IMR-90 (cell line): ENCODE measurements around the gene ASS1. TPM values are rescaled to one million over a fixed set of nuclear protein-coding genes. Genes with fewer than 3 reads are reported as not detected.

Experiments used
- ATAC-seq: fragments of 200-7000 bp; cut with Tn5 transposase; 2 replicates; pipeline ENCODE4 v1.9.1; 2020; ENCODE audit warnings: low read depth, mild to moderate bottlenecking, moderate library complexity
- BruUV-seq: library from RNA; stranded (reverse); fragments of 400-500 nt; replicated peaks from 2 replicates; lab custom pipeline; 2021; lab: Mats Ljungman, UMichigan
- CTCF ChIA-PET: fragments of 300-600 bp; formaldehyde crosslinking; extraction: SDS; loops from one replicate; lab custom pipeline; 2021; ENCODE audit warnings: antibody characterized with exemption; lab: Yijun Ruan, JAX
- POLR2A ChIA-PET: fragments of 300-600 bp; sonication (Branson Sonifier 250); formaldehyde crosslinking; loops from one replicate; lab custom pipeline; 2022; ENCODE audit warnings: antibody characterized with exemption; ENCODE audit not compliant: unreplicated experiment; lab: Charles Lee
- DNase-seq: peaks from one replicate; pipeline ENCODE4 v3.0.0; 2013
- H2AFZ ChIP-seq: replicated peaks from 2 replicates; pipeline ENCODE3; 2013; ENCODE audit warnings: low read length, mild to moderate bottlenecking; ENCODE audit not compliant: poor library complexity
- H2AK5ac ChIP-seq: 2 replicates; pipeline ENCODE4 v1.6.1; 2013; ENCODE audit warnings: low read depth, low read length, inconsistent platforms
- H2AK9ac ChIP-seq: replicated peaks from 2 replicates; pipeline ENCODE3; 2013; ENCODE audit warnings: mild to moderate bottlenecking, low read depth, low read length, moderate library complexity; ENCODE audit not compliant: poor library complexity
- H2BK120ac ChIP-seq: 2 replicates; pipeline ENCODE4 v1.6.1; 2013; ENCODE audit warnings: low read depth, low read length, inconsistent platforms
- H2BK15ac ChIP-seq: 3 replicates; pipeline ENCODE4 v1.6.1; 2013; ENCODE audit warnings: low read depth, low read length, inconsistent platforms
- H2BK20ac ChIP-seq: 2 replicates; pipeline ENCODE4 v1.6.1; 2013; ENCODE audit warnings: low read depth, mild to moderate bottlenecking, inconsistent platforms, low read length, moderate library complexity
- H2BK5ac ChIP-seq: 2 replicates; pipeline ENCODE4 v1.6.1; 2013; ENCODE audit warnings: mild to moderate bottlenecking, low read depth, low read length, inconsistent platforms; ENCODE audit not compliant: poor library complexity, severe bottlenecking
- H3K14ac ChIP-seq: replicated peaks from 2 replicates; pipeline ENCODE4 v1.6.1; 2013; ENCODE audit warnings: low read depth, low read length, inconsistent platforms
- H3K18ac ChIP-seq: 2 replicates; pipeline ENCODE4 v1.6.1; 2013; ENCODE audit warnings: low read depth, low read length, control low read depth
- H3K23ac ChIP-seq: 2 replicates; pipeline ENCODE4 v1.6.1; 2013; ENCODE audit warnings: low read depth, low read length, inconsistent platforms
- H3K27ac ChIP-seq: 2 replicates; pipeline ENCODE4 v1.5.1; 2013; ENCODE audit warnings: mild to moderate bottlenecking, control low read depth, low read length; ENCODE audit not compliant: insufficient read depth
- H3K27me3 ChIP-seq: 2 replicates; pipeline ENCODE4 v1.6.1; 2013; ENCODE audit warnings: low read length; ENCODE audit not compliant: control insufficient read depth, insufficient read depth
- H3K36me3 ChIP-seq: 2 replicates; pipeline ENCODE4 v1.6.1; 2013; ENCODE audit warnings: low read length, mixed read lengths; ENCODE audit not compliant: control insufficient read depth, insufficient read depth
- H3K4ac ChIP-seq: 2 replicates; pipeline ENCODE4 v1.6.1; 2013; ENCODE audit warnings: low read depth, low read length, inconsistent platforms
- H3K4me1 ChIP-seq: 2 replicates; pipeline ENCODE4 v1.6.1; 2013; ENCODE audit warnings: low read length, mixed read lengths; ENCODE audit not compliant: control insufficient read depth, insufficient read depth
- H3K4me2 ChIP-seq: 2 replicates; pipeline ENCODE4 v1.6.1; 2013; ENCODE audit warnings: low read depth, mild to moderate bottlenecking, control low read depth, low read length, moderate library complexity
- H3K4me3 ChIP-seq: 2 replicates; pipeline ENCODE4 v1.5.1; 2013; ENCODE audit warnings: low read depth, mild to moderate bottlenecking, control low read depth, low read length, moderate library complexity; ENCODE audit not compliant: insufficient read depth
- H3K56ac ChIP-seq: 2 replicates; pipeline ENCODE4 v1.6.1; 2013; ENCODE audit warnings: low read length, inconsistent platforms; ENCODE audit not compliant: insufficient read depth; ENCODE audit errors: extremely low read depth
- H3K79me1 ChIP-seq, 2 experiments: 2 replicates each; pipeline ENCODE4 v1.6.1; 2013; ENCODE audit warnings: low read length in 2 of 2, inconsistent platforms in 1 of 2, low read depth in 1 of 2
- H3K9ac ChIP-seq: 2 replicates; pipeline ENCODE4 v1.6.1; 2013; ENCODE audit warnings: low read depth, low read length, control low read depth
- H3K9me1 ChIP-seq: 2 replicates; pipeline ENCODE4 v1.6.1; 2013; ENCODE audit warnings: low read length, inconsistent platforms; ENCODE audit not compliant: insufficient read depth
- H3K9me3 ChIP-seq: 2 replicates; pipeline ENCODE4 v1.6.1; 2013; ENCODE audit warnings: low read length; ENCODE audit not compliant: control insufficient read depth, insufficient read depth
- H4K20me1 ChIP-seq: 2 replicates; pipeline ENCODE4 v1.6.1; 2013; ENCODE audit warnings: low read length, inconsistent platforms; ENCODE audit not compliant: insufficient read depth
- H4K5ac ChIP-seq: 2 replicates; pipeline ENCODE4 v1.6.1; 2013; ENCODE audit warnings: mild to moderate bottlenecking, low read depth, low read length, control low read depth
- H4K8ac ChIP-seq, 2 experiments: 2 replicates each; pipeline ENCODE4 v1.6.1; 2013; ENCODE audit warnings: low read depth in 2 of 2, low read length in 2 of 2, control low read depth in 1 of 2, inconsistent platforms in 1 of 2
- H4K91ac ChIP-seq: 2 replicates; pipeline ENCODE4 v1.6.1; 2013; ENCODE audit warnings: low read depth, low read length, inconsistent platforms; ENCODE audit not compliant: insufficient read depth
- ELK1 ChIP-seq: fragments of 150-350 bp; IDR thresholded peaks from 2 replicates; pipeline ENCODE4 v1.6.1; 2016; ENCODE audit warnings: low read depth, mild to moderate bottlenecking, low read length, moderate library complexity, borderline replicate concordance
- MAZ ChIP-seq: IDR thresholded peaks from 2 replicates; pipeline ENCODE4 v1.6.1; 2012; ENCODE audit warnings: low read depth, mild to moderate bottlenecking, low read length, improper control_type of control experiment, moderate library complexity, borderline replicate concordance
- RAD21 ChIP-seq: IDR thresholded peaks from 2 replicates; pipeline ENCODE4 v1.6.1; 2012; ENCODE audit warnings: low read length, improper control_type of control experiment
- RCOR1 ChIP-seq: IDR thresholded peaks from 2 replicates; pipeline ENCODE4 v1.6.1; 2012; ENCODE audit warnings: mild to moderate bottlenecking, low read length, improper control_type of control experiment; ENCODE audit not compliant: insufficient replicate concordance
- SMC3 ChIP-seq: fragments of 150-350 bp; IDR thresholded peaks from 2 replicates; pipeline ENCODE4 v1.6.1; 2016; ENCODE audit warnings: low read depth, mild to moderate bottlenecking, antibody characterized with exemption, low read length, moderate library complexity
- USF2 ChIP-seq: fragments of 150-350 bp; IDR thresholded peaks from 2 replicates; pipeline ENCODE4 v1.6.1; 2017; ENCODE audit warnings: mild to moderate bottlenecking, antibody characterized with exemption, low read length, low read depth
- WGBS, 2 experiments: methylation state at CpG; one replicate each; pipeline versions ENCODE4 v1.1.5 to v1.1.7; 2013; ENCODE audit warnings: missing lambda C conversion rate in 2 of 2; ENCODE audit not compliant: insufficient read length in 1 of 2; ENCODE audit errors: extremely low coverage in 2 of 2; 5-methylcytosine and 5-hydroxymethylcytosine counted together
- dilution Hi-C: fragments of 300-500 bp; cut with HindIII; formaldehyde crosslinking; loops from one replicate; pipeline ENCODE4 v1.14.3; 2018; ENCODE audit warnings: low sequenced_read_pairs; ENCODE audit not compliant: unreplicated experiment
- in situ Hi-C: fragments of 300-500 bp; cut with MboI; formaldehyde crosslinking; loops from 3 replicates; pipeline ENCODE4 v1.14.3; 2019; ENCODE audit warnings: low sequenced_read_pairs, inconsistent platforms, mixed read lengths
- intact Hi-C: fragments of 100-400 bp; cut with micrococcal nuclease; formaldehyde crosslinking; loops from 2 replicates; pipeline ENCODE4 v1.10.0; 2022
- polyA plus RNA-seq, 3 experiments: library from polyadenylated mRNA; depleted of rRNA; stranded (reverse); fragments of >200 nt; gene quantifications; 2 replicates each; pipeline ENCODE4 v1.2.3, GENCODE V29; 2012; ENCODE audit warnings: low replicate concordance in 1 of 3
- total RNA-seq: library from RNA; depleted of rRNA; stranded (reverse); fragments of >200 nt; gene quantifications from 2 replicates; pipeline ENCODE4 v1.2.3, GENCODE V29; 2012

Gene ASS1
- total and polyA plus RNA-seq, 2 of the 4 experiments (the other 2 are of a cell fraction): 39.6 to 41.9 TPM

- Histone ChIP-seq H3K4me1 (peaks cover 7% of the 10 kb centered on the region; the same call in 1 of the 2 replicates), H2BK15ac (no peak overlapping the region), H2AK5ac (no peak overlapping the region), H2BK5ac (no peak overlapping the region), H2BK20ac (no peak overlapping the region), H3K27ac (no peak overlapping the region), H3K18ac (no peak overlapping the region), H3K23ac (no peak overlapping the region), H3K9me1 (no peaks in the 10 kb centered on the region), H3K56ac (no peak overlapping the region), H3K14ac (no peak overlapping the region), H3K9me3 (peaks cover 7% of the 10 kb centered on the region), H3K79me1 (no peaks in the 10 kb centered on the region), H2BK120ac (no peak overlapping the region), H3K9ac (no peak overlapping the region), H2AK9ac (no peak overlapping the region), H3K4me3 (no peak overlapping the region), H4K91ac (no peak overlapping the region), H4K5ac (no peak overlapping the region), H3K4ac (no peak overlapping the region), H4K8ac (no peak overlapping the region), H3K36me3 (no peaks in the 10 kb centered on the region), H4K20me1 (no peaks in the 10 kb centered on the region), H3K27me3 (peaks cover 13% of the 10 kb centered on the region), H2AFZ (no peak overlapping the region), H3K4me2 (no peak overlapping the region)
- 72% methylated on average over 8 of the region's 9 CpGs; no CpG with 5 or more reads in 1 of the 2 experiments for WGBS, 2 experiments
- TF ChIP-seq RCOR1 (no peak), ELK1 (no peak), USF2 (no peak), MAZ (no peak), RAD21 (no peak), SMC3 (no peak)
- BruUV-seq: no TSS peak
- dilution Hi-C loops: no loop called here
- intact Hi-C loops: no loop called here
- ATAC-seq: no peak
- POLR2A ChIA-PET: no interaction called here
- in situ Hi-C loops: no loop called here
- CTCF ChIA-PET: no interaction called here
- DNase-seq: no peak
Observed at GRCh38 chr9:130408669-130409068, 36.1 kb upstream of the ASS1 start.
